Endothelial cell of umbilical vein (primary cell): ENCODE data around the gene BRF1. TPM values are rescaled to one million over a fixed set of nuclear protein-coding genes. Genes with fewer than 3 reads are reported as not detected.

ENCODE experiments used
- BruUV-seq: library from RNA; stranded (reverse); fragments of 400-500 nt; replicated peaks from 2 replicates; lab custom pipeline; 2021; lab: Mats Ljungman, UMichigan
- CTCF ChIA-PET: fragments of 300-600, 350-600 bp; sonication (Branson Sonifier 250); formaldehyde crosslinking; loops from one replicate; lab custom pipeline; 2021; ENCODE audit warnings: antibody characterized with exemption, inconsistent platforms; lab: Charles Lee
- POLR2A ChIA-PET: fragments of 300-600, 350-600 bp; sonication (Branson Sonifier 250); formaldehyde crosslinking; loops from one replicate; lab custom pipeline; 2021; ENCODE audit warnings: antibody characterized with exemption, inconsistent platforms; lab: Charles Lee
- DNase-seq: peaks from one replicate; pipeline ENCODE4 v3.0.0-alpha.2; 2011; ENCODE audit warnings: low read depth, low spot score
- FAIRE-seq: peaks from 2 replicates; lab custom pipeline; 2011; peaks lifted over from hg19 to GRCh38; lab: Jason Lieb, UNC
- H2AFZ ChIP-seq: 2 replicates; pipeline ENCODE4 v1.6.0; 2012; ENCODE audit warnings: low read depth, low read length, control low read depth, inconsistent platforms
- H3K27ac ChIP-seq: 2 replicates; pipeline ENCODE4 v1.5.1; 2011; ENCODE audit warnings: low read depth, mild to moderate bottlenecking, control low read depth, low read length, moderate library complexity; ENCODE audit not compliant: insufficient read depth
- H3K27me3 ChIP-seq, 2 experiments: 2 replicates each; pipeline versions ENCODE4 v1.6.0 to v1.6.1; 2011; ENCODE audit warnings: low read length in 2 of 2, mixed read lengths in 1 of 2; ENCODE audit not compliant: control insufficient read depth in 2 of 2, insufficient read depth in 2 of 2
- H3K36me3 ChIP-seq, 2 experiments: 2 replicates in 1 of 2; 3 replicates in 1 of 2; pipeline ENCODE4 v1.5.1; 2011; ENCODE audit warnings: low read length in 2 of 2, mild to moderate bottlenecking in 1 of 2, moderate library complexity in 1 of 2; ENCODE audit not compliant: control insufficient read depth in 2 of 2, insufficient read depth in 2 of 2; ENCODE audit errors: extremely low read depth in 1 of 2
- H3K4me1 ChIP-seq: 3 replicates; pipeline ENCODE4 v1.5.1; 2011; ENCODE audit warnings: mild to moderate bottlenecking, low read length; ENCODE audit not compliant: control insufficient read depth, insufficient read depth; ENCODE audit errors: extremely low read depth
- H3K4me2 ChIP-seq: 2 replicates; pipeline ENCODE4 v1.6.1; 2011; ENCODE audit warnings: low read length, control low read depth, mixed read lengths; ENCODE audit not compliant: insufficient read depth
- H3K4me3 ChIP-seq, 3 experiments: fragments of 200-600 bp in 1 of 3; sonication (generic), shearing (Covaris generic) in 1 of 3; replicated peaks in 1 of 3; 2 replicates each; pipeline ENCODE4 v1.5.1; 2011 to 2016; ENCODE audit warnings: control low read depth in 3 of 3, low read length in 3 of 3, mild to moderate bottlenecking in 2 of 3, inconsistent platforms in 1 of 3, low read depth in 1 of 3, moderate library complexity in 1 of 3; ENCODE audit not compliant: insufficient read depth in 1 of 3
- H3K79me2 ChIP-seq: 2 replicates; pipeline ENCODE4 v1.6.0; 2012; ENCODE audit warnings: low read length, inconsistent platforms; ENCODE audit not compliant: control insufficient read depth, insufficient read depth
- H3K9ac ChIP-seq: replicated peaks from 2 replicates; pipeline ENCODE3; 2011; ENCODE audit warnings: low read length, control low read depth; ENCODE audit not compliant: insufficient read depth; ENCODE audit errors: extremely low read depth
- H3K9me1 ChIP-seq: replicated peaks from 3 replicates; pipeline ENCODE4 v1.6.0; 2011; ENCODE audit warnings: mild to moderate bottlenecking, low read length; ENCODE audit not compliant: control insufficient read depth, insufficient read depth; ENCODE audit errors: extremely low read depth
- H3K9me3 ChIP-seq: replicated peaks from 2 replicates; pipeline ENCODE4 v1.5.1; 2012; ENCODE audit warnings: low read length, inconsistent platforms; ENCODE audit not compliant: control insufficient read depth, insufficient read depth
- H4K20me1 ChIP-seq: replicated peaks from 2 replicates; pipeline ENCODE3; 2011; ENCODE audit warnings: mild to moderate bottlenecking, low read length; ENCODE audit not compliant: control insufficient read depth, insufficient read depth; ENCODE audit errors: extremely low read depth
- CTCF ChIP-seq, 2 donors: IDR thresholded peaks; 1 replicate in 1 of 2; 2 replicates in 1 of 2; pipeline ENCODE4 v1.5.1; 2011; ENCODE audit warnings: low read length in 2 of 2, mild to moderate bottlenecking in 2 of 2, moderate library complexity in 2 of 2, control low read depth in 1 of 2, inconsistent platforms in 1 of 2, low read depth in 1 of 2; ENCODE audit not compliant: insufficient read depth in 1 of 2; ENCODE audit errors: extremely low read depth in 1 of 2
- EZH2 ChIP-seq: IDR thresholded peaks from 2 replicates; pipeline ENCODE4 v1.6.1; 2012; ENCODE audit warnings: borderline replicate concordance, low read depth, mild to moderate bottlenecking, moderate library complexity, low read length, inconsistent platforms; ENCODE audit not compliant: severe bottlenecking
- FOS ChIP-seq: IDR thresholded peaks from 2 replicates; pipeline ENCODE4 v1.6.1; 2011; ENCODE audit warnings: mild to moderate bottlenecking, low read length, moderate library complexity, borderline replicate concordance; ENCODE audit not compliant: insufficient read depth
- GATA2 ChIP-seq: IDR thresholded peaks from 2 replicates; pipeline ENCODE4 v1.7.0; 2011; ENCODE audit warnings: low read depth, mild to moderate bottlenecking, moderate library complexity, mixed read lengths, low read length; ENCODE audit not compliant: insufficient read length, insufficient read depth
- JUN ChIP-seq: IDR thresholded peaks from 2 replicates; pipeline ENCODE4 v1.6.1; 2011; ENCODE audit warnings: borderline replicate concordance, low read depth; ENCODE audit not compliant: insufficient read length, insufficient read depth
- MAX ChIP-seq: IDR thresholded peaks from 2 replicates; pipeline ENCODE4 v1.6.1; 2011; ENCODE audit not compliant: insufficient read depth, insufficient read length
- MYC ChIP-seq: IDR thresholded peaks from one replicate; pipeline ENCODE4 v1.6.1; 2011; ENCODE audit warnings: mild to moderate bottlenecking, low read depth, low read length
- POLR2A ChIP-seq: IDR thresholded peaks from 2 replicates; pipeline ENCODE4 v1.6.1; 2012; ENCODE audit warnings: low read depth, mild to moderate bottlenecking, control low read depth, low read length
- POLR2AphosphoS5 ChIP-seq: IDR thresholded peaks from 2 replicates; pipeline ENCODE4 v1.6.1; 2012; ENCODE audit warnings: low read depth, mild to moderate bottlenecking, control low read depth, low read length, moderate library complexity; ENCODE audit not compliant: insufficient read depth
- dilution Hi-C: fragments of 300-500 bp; cut with MboI; formaldehyde crosslinking; loops from one replicate; pipeline ENCODE4 v1.15.0; 2019; ENCODE audit warnings: low sequenced_read_pairs; ENCODE audit not compliant: extremely low pct_ligation_motif_present
- intact Hi-C: fragments of 100-400 bp; cut with micrococcal nuclease; formaldehyde crosslinking; loops from one replicate; pipeline ENCODE4 v1.10.0; 2022
- polyA plus RNA-seq, 4 experiments: library from polyadenylated mRNA; depleted of rRNA in 3 of 4; stranded (reverse) in 3 of 4; unstranded in 1 of 4; fragments of >200 nt; gene quantifications; 2 replicates each; pipeline versions ENCODE4 v1.2.1 to v1.2.3, GENCODE V29; 2011 to 2012; ENCODE audit warnings: missing spikeins in 1 of 4
- total RNA-seq: library from RNA; stranded (reverse); gene quantifications from 2 replicates; pipeline ENCODE4 v1.2.3, GENCODE V29; 2021

BRF1 gene
- total and polyA plus RNA-seq, 2 donors (not counting 3 experiments of a cell fraction or from before 2014, with no cell fraction given) = 19.0 to 47.2 TPM

- Histone ChIP-seq H3K4me1 (no peaks in the 10 kb centered on the region), H3K9me1 (no peaks in the 10 kb centered on the region), H3K79me2 (no peaks in the 10 kb centered on the region), H3K4me3 (no peak overlapping the region), H3K9ac (no peak overlapping the region), H2AFZ (no peak overlapping the region), H3K27ac (no peak overlapping the region), H3K36me3 (peaks cover 0 to 28% of the 10 kb centered on the region in 2 experiments), H3K4me2 (no peak overlapping the region), H3K27me3 (no peaks in the 10 kb centered on the region), H4K20me1 (no peaks in the 10 kb centered on the region), H3K9me3 (no peaks in the 10 kb centered on the region)
- FAIRE-seq (no peak), DNase-seq (no peak)
- CTCF ChIA-PET = no interaction called here
- TF ChIP-seq FOS (no peak), CTCF (IDR thresholded peaks at IDR 0.05; ENCODE audit: extremely low read depth in 1 of 2, insufficient read depth in 1 of 2, low read depth in 1 of 2, low read length in 2 of 2) (no peak), GATA2 (no peak), EZH2 (no peak), POLR2AphosphoS5 (no peak), JUN (no peak), MAX (no peak), POLR2A (no peak), MYC (no peak)
- POLR2A ChIA-PET = no interaction called here
- intact Hi-C loops (no loop called here), dilution Hi-C loops (no loop called here)
- no TSS peak for BruUV-seq
These were observed 79.1 kb downstream of the BRF1 start for GRCh38 chr14:105221598-105222178.
